Duodenal mucosa (tissue), 2 donors: ENCODE measurements around the gene WWTR1.
A peak's percentile ranks its signal among the peaks of the same experiment; 100 is the strongest.

Experiments
- H3K27ac ChIP-seq: one replicate; pipeline ENCODE4 v1.7.0; 2013; ENCODE audit warnings: low read depth, low read length
- H3K27me3 ChIP-seq, 2 donors: one replicate each; pipeline ENCODE4 v1.7.0; 2013; ENCODE audit warnings: low read length in 2 of 2, control low read depth in 1 of 2; ENCODE audit not compliant: insufficient read depth in 2 of 2, control insufficient read depth in 1 of 2
- H3K36me3 ChIP-seq, 2 donors: one replicate each; pipeline ENCODE4 v1.7.0; 2013; ENCODE audit warnings: low read length in 2 of 2, control low read depth in 1 of 2; ENCODE audit not compliant: insufficient read depth in 2 of 2, control insufficient read depth in 1 of 2
- H3K4me1 ChIP-seq, 2 donors: one replicate each; pipeline ENCODE4 v1.7.0; 2013; ENCODE audit warnings: low read length in 2 of 2, control low read depth in 1 of 2; ENCODE audit not compliant: insufficient read depth in 2 of 2, control insufficient read depth in 1 of 2
- H3K4me3 ChIP-seq, 2 donors: one replicate each; pipeline ENCODE4 v1.7.0; 2013; ENCODE audit warnings: low read length in 2 of 2, low read depth in 1 of 2
- H3K9ac ChIP-seq, 2 donors: one replicate each; pipeline ENCODE4 v1.7.0; 2013; ENCODE audit warnings: low read length in 2 of 2, low read depth in 1 of 2
- H3K9me3 ChIP-seq, 2 donors: one replicate each; pipeline ENCODE4 v1.7.0; 2013; ENCODE audit warnings: low read length in 2 of 2, control low read depth in 1 of 2; ENCODE audit not compliant: control insufficient read depth in 1 of 2

The WWTR1 gene

GRCh38 chr3:149655826-149656574 is 1.8 kb downstream of the WWTR1 start:
- Histone ChIP-seq H3K9ac (peak overlapping the region; percentile 71 to 81), H3K9me3 (no peaks in the 10 kb centered on the region), H3K27me3 (peaks cover 17 to 23% of the 10 kb centered on the region in 2 donors), H3K27ac (no peak overlapping the region), H3K36me3 (no peaks in the 10 kb centered on the region), H3K4me3 (peak overlapping the region; percentile 70 to 77), H3K4me1 (peaks cover 6 to 12% of the 10 kb centered on the region in 2 donors)

- Histone ChIP-seq H3K36me3 (no peaks in the 10 kb centered on the region), H3K27me3 (peaks cover 17 to 23% of the 10 kb centered on the region in 2 donors), H3K27ac (no peak overlapping the region), H3K4me1 (peaks cover 6 to 12% of the 10 kb centered on the region in 2 donors), H3K9me3 (no peaks in the 10 kb centered on the region), H3K4me3 (no peak overlapping the region), H3K9ac (no peak overlapping the region)
These were observed 3.6 kb downstream of the WWTR1 start for GRCh38 chr3:149654188-149654601.

GRCh38 chr3:149653564-149653963 is 4.3 kb downstream of the WWTR1 start:
- H3K27ac ChIP-seq: no peak overlapping the region
- peaks cover 4 to 14% of the 10 kb centered on the region in 2 donors for H3K4me1 ChIP-seq
- H3K27me3 ChIP-seq: peaks cover 12 to 19% of the 10 kb centered on the region in 2 donors
- H3K9ac ChIP-seq: no peak overlapping the region
- H3K36me3 ChIP-seq: no peaks in the 10 kb centered on the region
- H3K9me3 ChIP-seq: no peaks in the 10 kb centered on the region
- no peak overlapping the region for H3K4me3 ChIP-seq

- no peak overlapping the region for H3K27ac ChIP-seq
- no peaks in the 10 kb centered on the region for H3K9me3 ChIP-seq
- H3K4me1 ChIP-seq: peaks cover 6 to 18% of the 10 kb centered on the region in 2 donors
- no peaks in the 10 kb centered on the region for H3K36me3 ChIP-seq
- no peak overlapping the region for H3K4me3 ChIP-seq
- peaks cover 8 to 15% of the 10 kb centered on the region in 2 donors for H3K27me3 ChIP-seq
- H3K9ac ChIP-seq: no peak overlapping the region
These were observed 4.7 kb downstream of the WWTR1 start for GRCh38 chr3:149653136-149653535.

GRCh38 chr3:149650828-149651227 is 7.0 kb downstream of the WWTR1 start:
- Histone ChIP-seq H3K27me3 (no peaks in the 10 kb centered on the region), H3K27ac (no peak overlapping the region), H3K9ac (no peak overlapping the region), H3K4me1 (peaks cover 9 to 13% of the 10 kb centered on the region in 2 donors), H3K4me3 (no peak overlapping the region), H3K36me3 (no peaks in the 10 kb centered on the region), H3K9me3 (no peaks in the 10 kb centered on the region)

- H3K27ac ChIP-seq: no peak overlapping the region
- no peaks in the 10 kb centered on the region for H3K9me3 ChIP-seq
These were observed 9.3 kb downstream of the WWTR1 start for GRCh38 chr3:149648525-149648924.

GRCh38 chr3:149647812-149648211 is 10.0 kb downstream of the WWTR1 start:
- H3K36me3 ChIP-seq: no peaks in the 10 kb centered on the region
- H3K4me1 ChIP-seq: peaks cover 20% of the 10 kb centered on the region in 2 donors
- H3K27me3 ChIP-seq: no peaks in the 10 kb centered on the region
- no peak overlapping the region for H3K27ac ChIP-seq
- no peaks in the 10 kb centered on the region for H3K9me3 ChIP-seq
- H3K9ac ChIP-seq: no peak overlapping the region
- H3K4me3 ChIP-seq: no peak overlapping the region

More at GRCh38 chr3:149648525-149648924, 9.3 kb downstream of the WWTR1 start:
- no peak overlapping the region for H3K9ac ChIP-seq
- no peaks in the 10 kb centered on the region for H3K27me3 ChIP-seq
- peak overlapping the region in 1 of 2 donors; percentile 14 for H3K4me3 ChIP-seq
- H3K36me3 ChIP-seq: no peaks in the 10 kb centered on the region
- peaks cover 13 to 14% of the 10 kb centered on the region in 2 donors for H3K4me1 ChIP-seq

- peaks cover 20% of the 10 kb centered on the region in 2 donors for H3K4me1 ChIP-seq
- H3K36me3 ChIP-seq: no peaks in the 10 kb centered on the region
- no peak overlapping the region for H3K4me3 ChIP-seq
- H3K9me3 ChIP-seq: no peaks in the 10 kb centered on the region
- H3K27me3 ChIP-seq: no peaks in the 10 kb centered on the region
- H3K27ac ChIP-seq: no peak overlapping the region
- no peak overlapping the region for H3K9ac ChIP-seq
These were observed 10.5 kb downstream of the WWTR1 start for GRCh38 chr3:149647285-149647684.

GRCh38 chr3:149646181-149646766 is 11.6 kb downstream of the WWTR1 start:
- Histone ChIP-seq H3K36me3 (no peaks in the 10 kb centered on the region), H3K4me1 (peaks cover 20 to 25% of the 10 kb centered on the region in 2 donors)

GRCh38 chr3:149643963-149644362 is 13.9 kb downstream of the WWTR1 start:
- no peak overlapping the region for H3K27ac ChIP-seq

More at GRCh38 chr3:149646181-149646766, 11.6 kb downstream of the WWTR1 start:
- Histone ChIP-seq H3K27me3 (no peaks in the 10 kb centered on the region), H3K9ac (no peak overlapping the region), H3K4me3 (no peak overlapping the region), H3K27ac (no peak overlapping the region), H3K9me3 (no peaks in the 10 kb centered on the region)

More at GRCh38 chr3:149643963-149644362, 13.9 kb downstream of the WWTR1 start:
- Histone ChIP-seq H3K9ac (no peak overlapping the region), H3K4me1 (peaks cover 20 to 28% of the 10 kb centered on the region in 2 donors), H3K36me3 (no peaks in the 10 kb centered on the region), H3K27me3 (no peaks in the 10 kb centered on the region), H3K4me3 (no peak overlapping the region), H3K9me3 (no peaks in the 10 kb centered on the region)
